ENCODE data around the gene PFAS.

DNA sequence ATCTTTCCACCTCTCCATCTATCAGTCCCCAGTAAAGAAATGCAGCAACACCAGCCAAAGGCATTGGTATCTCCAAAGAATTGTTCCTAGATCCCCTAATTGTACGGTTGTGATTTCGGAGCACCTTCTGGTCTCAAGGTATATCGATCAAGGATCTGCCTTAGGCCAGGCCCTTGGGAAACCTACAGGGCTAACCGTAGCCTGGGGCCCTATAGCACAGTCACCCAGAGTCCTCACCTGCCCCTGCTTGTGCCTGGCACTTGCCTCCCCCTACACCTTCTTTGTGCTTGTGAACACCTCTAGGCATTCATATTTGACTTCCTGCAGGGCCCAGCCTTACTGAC, 21.9 kb upstream of the PFAS start:
- TF ChIP-seq, protein P1, sequence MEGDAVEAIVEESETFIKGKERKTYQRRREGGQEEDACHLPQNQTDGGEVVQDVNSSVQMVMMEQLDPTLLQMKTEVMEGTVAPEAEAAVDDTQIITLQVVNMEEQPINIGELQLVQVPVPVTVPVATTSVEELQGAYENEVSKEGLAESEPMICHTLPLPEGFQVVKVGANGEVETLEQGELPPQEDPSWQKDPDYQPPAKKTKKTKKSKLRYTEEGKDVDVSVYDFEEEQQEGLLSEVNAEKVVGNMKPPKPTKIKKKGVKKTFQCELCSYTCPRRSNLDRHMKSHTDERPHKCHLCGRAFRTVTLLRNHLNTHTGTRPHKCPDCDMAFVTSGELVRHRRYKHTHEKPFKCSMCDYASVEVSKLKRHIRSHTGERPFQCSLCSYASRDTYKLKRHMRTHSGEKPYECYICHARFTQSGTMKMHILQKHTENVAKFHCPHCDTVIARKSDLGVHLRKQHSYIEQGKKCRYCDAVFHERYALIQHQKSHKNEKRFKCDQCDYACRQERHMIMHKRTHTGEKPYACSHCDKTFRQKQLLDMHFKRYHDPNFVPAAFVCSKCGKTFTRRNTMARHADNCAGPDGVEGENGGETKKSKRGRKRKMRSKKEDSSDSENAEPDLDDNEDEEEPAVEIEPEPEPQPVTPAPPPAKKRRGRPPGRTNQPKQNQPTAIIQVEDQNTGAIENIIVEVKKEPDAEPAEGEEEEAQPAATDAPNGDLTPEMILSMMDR (IDR thresholded peaks at IDR 0.05), result no peak
- no peak for TF ChIP-seq POLR2A (IDR thresholded peaks at IDR 0.05)

All from Peyer's patch (tissue), 4 donors.